Measurements from ENCODE around the gene FLII.

Gene FLII

GRCh38 chr17:18245038-18245776 is 13.3 kb downstream of the FLII start:
- no peak for DNase-seq (ENCODE audit: low read depth)

DNA sequence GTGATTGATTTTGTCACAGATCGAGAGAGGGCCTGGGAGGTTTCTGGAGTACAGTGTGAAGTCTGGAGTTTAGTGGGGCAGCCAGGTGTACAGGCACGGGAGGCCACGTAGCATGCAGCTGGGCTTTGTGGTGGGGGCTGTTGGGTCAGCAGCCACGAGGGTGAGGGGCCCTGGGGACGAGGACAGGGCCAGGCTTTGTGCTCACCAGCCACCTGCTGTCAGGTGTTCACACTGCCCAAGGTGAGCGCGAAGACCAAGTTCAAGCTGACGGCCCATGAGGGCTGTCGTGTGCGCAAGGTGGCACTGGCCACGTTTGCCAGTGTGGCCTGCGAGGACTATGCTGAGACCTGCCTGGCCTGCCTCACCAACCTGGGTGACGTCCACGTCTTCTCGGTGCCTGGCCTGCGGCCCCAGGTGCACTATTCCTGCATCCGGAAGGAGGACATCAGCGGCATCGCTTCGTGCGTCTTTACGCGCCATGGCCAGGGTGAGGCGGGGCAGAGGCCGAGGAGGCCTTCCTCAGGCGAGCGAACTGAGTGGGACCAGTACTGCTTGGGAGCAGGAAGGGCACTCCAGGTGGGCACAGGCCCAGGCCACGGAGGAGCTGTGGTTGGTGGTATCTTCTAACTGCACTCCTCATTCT is 17.2 kb downstream of the FLII start:
- no peak for DNase-seq (ENCODE audit: low read depth)

DNA sequence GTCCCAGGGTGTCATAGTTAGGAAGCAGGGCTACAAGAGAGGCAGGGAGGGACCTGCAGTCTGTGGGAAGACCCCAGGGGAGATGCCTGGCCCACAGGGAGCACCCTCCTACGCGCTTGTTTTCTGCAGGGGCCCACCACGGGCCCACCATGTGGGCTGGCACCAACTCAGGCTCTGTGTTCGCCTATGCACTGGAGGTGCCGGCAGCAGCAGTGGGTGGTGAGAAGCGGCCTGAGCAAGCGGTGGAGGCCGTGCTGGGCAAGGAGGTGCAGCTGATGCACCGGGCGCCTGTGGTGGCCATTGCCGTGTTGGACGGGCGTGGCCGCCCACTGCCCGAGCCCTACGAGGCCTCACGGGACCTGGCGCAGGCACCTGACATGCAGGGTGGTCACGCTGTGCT is 18.1 kb downstream of the FLII start:
- no peak for DNase-seq (ENCODE audit: low read depth)

- DNase-seq (ENCODE audit: low read depth), result no peak
Observed at GRCh38 chr17:18238299-18238698, 20.2 kb downstream of the FLII start.

- DNase-seq (ENCODE audit: low read depth), result no peak
Observed at GRCh38 chr17:18237461-18237860, 21.1 kb downstream of the FLII start.

- DNase-seq (ENCODE audit: low read depth), result no peak
Observed at GRCh38 chr17:18236494-18236893, 22.0 kb downstream of the FLII start.

GRCh38 chr17:18235743-18236256 is 22.7 kb downstream of the FLII start:
- DNase-seq (ENCODE audit: low read depth), result no peak

- no peak for DNase-seq (ENCODE audit: low read depth)
Observed at GRCh38 chr17:18234853-18235380, 23.6 kb downstream of the FLII start.

- DNase-seq (ENCODE audit: low read depth), result no peak
Observed at GRCh38 chr17:18233803-18234518, 24.6 kb downstream of the FLII start.

DNA sequence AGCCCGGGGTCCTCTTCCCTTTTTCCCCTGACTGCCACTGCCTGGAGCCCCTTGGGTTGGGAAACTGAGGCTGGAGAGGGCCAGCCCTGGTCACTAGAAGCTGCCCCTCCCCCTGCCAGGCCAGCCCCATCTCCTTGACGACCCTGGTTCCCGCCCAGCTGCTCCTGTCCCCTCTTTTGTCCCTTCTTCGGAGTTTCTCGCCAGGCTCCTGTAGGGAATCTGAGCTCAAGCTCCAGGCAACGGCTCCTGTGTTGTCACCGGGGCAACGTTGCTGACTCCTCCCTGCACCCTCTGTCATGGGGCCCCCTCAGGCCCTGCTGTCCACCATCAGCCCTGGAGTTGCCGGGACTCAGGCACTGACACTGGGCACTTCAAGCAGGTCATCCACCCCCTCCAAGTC is 27.4 kb downstream of the FLII start:
- no peak for DNase-seq (ENCODE audit: low read depth)

DNA sequence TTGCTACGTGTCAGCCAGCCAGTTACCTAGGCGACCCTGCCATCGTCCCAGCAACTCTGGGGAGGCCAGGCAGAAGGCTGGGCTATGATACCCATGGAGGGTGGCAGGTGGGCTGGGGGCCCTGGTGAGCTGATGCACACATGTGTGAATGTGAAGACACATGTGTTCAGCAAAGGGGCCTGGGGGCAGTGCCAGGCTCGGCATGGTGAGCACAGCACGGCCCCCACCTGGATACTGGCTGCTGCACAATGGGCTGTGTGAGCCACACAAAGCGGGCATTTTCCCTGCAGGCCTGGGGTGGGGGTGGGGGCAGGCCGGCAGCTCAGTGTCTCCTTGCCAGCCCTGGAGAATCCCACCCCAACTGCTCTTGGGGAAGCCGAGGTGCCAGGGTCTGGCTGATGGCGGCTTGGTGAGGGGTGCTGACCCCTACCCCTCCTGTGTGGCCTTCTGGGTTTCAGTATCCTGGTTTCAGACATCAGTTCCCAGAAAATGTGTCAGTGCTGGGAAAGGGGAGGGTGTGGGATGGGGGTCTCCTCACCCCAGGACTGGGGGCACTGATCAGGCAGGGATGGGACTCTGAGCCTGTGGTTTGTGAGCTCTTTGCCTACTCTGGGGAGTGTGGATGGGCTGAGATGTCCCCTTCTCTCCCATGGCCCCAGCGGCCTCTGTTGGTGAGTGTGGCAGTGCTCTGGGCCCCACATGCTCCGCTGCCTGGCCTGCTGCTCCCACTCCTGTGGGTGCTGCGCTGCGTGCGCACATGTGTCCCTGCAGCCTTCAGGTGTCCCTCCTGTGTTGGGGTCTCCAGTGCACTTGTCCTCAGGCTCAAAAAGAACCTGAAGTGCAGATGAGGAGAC is 28.0 kb downstream of the FLII start:
- no peak for DNase-seq (ENCODE audit: low read depth)

- no peak for DNase-seq (ENCODE audit: low read depth)
Observed at GRCh38 chr17:18229771-18230170, 28.8 kb downstream of the FLII start.

- no peak for DNase-seq (ENCODE audit: low read depth)
Observed at GRCh38 chr17:18229254-18229653, 29.3 kb downstream of the FLII start.

DNA sequence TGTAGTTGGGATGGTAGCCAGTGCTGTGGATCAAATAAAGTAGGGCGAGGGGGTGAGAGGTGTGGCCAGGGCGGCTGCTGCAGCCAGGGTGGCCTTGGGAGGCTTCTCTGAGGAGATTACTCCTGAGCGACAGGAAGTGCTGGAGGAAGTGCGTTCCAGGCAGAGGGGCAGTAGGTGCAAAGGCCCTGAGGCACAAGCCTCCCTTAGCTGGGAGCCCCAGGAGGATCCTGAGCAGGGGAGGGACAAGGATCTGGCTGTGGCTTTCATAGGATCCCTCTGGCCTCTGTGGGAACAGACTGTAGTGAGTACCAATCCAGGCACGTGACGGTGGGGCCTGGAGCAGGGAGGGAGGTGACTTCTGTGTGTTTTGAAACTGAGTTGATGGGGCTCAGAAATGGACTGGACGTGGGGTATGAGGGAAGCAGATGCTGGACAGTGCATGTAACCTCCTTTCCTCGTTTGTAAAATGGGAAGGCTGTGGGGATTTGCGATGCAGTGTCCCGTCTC is 30.3 kb downstream of the FLII start:
- no peak for DNase-seq (ENCODE audit: low read depth)

DNA sequence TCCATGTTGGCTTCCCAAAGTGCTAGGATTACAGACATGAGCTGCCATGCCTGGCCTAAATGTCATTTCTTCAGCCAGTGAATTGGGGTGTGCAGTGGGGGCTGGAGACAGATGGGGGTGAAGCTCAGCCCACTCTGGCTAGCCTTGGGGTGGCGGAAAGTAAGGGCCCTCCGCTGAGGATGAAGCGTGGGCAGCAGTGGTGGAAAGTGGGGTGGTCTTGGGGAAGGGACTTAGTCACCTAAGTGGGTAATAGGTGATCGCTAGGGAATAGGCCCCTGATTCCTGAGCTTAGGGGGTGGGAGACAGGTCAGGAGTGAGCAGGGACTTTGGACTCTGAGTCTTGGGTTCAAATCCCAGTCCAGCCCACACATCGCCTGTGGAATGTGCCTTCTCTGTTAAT is 30.9 kb downstream of the FLII start:
- no peak for DNase-seq (ENCODE audit: low read depth)

GRCh38 chr17:18226284-18226945 is 32.1 kb downstream of the FLII start:
- DNase-seq (ENCODE audit: low read depth), result no peak

DNA sequence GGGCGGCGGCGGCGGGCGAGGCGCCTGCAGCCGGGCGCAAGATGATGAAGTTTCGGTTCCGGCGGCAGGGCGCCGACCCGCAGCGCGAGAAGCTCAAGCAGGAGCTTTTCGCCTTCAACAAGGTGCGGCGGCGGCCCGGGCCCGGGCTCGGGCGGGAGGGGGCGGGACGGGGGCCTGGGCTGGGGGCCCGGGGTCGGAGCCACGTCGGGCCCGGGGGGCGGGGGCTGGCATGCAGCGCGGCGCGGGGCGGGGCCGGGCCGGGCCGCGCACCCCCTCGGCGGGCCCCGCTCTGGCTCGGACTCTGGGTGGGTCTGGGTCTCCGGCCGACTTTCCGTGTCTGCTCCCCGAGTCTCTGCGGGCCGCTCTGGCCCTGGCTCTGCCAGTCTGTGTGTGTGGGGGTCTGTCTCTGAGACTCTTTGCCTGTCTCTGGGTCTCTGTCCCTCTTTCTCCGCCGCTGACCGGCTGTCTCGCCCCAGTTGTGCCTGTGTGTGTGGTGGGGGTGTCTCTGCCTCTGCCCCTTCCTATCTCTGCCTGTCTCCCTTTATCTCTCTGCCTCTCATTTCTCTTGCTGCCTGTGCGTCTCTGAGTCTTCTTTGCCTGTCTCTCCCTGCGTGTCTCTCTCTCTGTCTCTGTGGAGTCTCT is 32.8 kb downstream of the FLII start:
- no peak for DNase-seq (ENCODE audit: low read depth)

DNA sequence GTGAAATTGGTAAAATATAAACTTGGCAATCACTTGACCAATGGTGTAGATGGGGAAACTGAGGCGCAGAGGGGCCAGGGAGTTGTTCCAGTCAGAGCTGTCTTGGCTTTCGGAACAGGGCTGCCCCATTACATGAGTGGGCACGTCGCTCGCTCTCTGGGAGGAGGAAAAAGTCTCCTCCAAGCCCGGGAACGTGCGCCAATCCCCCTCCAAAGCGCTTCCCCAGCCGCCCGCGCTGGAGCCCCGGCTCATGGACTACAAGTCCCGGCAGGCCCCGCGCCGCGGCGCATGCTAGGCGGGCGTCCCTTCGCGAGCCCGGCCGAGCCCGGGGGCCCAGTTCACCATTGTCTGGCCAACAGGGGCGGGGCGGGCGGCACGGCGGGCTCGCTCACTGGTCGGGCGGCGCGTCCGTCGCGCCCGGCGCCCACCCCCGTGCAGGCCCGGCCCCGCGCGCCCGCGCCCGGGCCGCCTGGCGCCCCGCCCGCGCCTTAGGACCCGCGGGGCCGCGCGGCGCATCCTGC is 33.4 kb downstream of the FLII start, which contains the start of gene LLGL1:
Gene LLGL1 (plus strand): TSS at position 515 of the 521 bp plus-strand sequence. CDS start 48 bp downstream, outside the sequence.
- DNase-seq (ENCODE audit: low read depth), result peak; percentile 55

DNA sequence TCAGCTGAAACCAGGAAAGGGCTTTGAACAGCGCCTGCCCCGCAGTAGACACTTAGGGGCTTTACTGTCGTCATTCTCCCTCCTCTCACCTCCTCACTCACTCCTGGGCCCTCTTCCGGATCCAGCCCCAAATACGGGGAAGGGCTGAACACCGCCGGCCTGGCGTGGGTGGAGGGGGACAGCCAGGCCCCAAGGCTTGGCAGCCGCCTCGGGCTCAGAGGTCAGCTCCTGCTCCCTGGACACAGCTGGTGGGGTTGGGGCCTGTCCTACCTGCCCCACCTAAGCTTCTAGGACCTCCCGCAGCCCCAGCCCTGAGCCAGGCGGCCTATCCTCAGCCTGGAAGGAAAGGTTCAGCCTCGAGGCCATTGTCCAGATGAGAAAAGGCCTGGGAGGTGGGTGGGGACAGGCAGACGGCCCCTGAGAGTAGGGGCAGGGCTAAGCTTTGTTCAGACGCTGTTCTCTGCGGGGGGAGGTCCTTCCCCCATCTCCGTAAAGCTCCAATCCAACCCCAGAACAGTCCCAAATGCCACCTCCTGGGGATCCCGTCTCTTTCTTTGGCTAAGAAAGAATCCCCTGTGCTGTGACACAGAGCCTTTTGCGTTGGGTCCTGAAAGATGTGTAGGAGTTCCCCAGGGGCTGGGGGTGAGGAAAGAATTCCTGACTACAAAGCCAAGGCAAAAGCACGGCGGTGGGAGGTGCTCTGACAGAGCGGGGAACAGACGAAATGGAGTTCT is 34.0 kb downstream of the FLII start:
- DNase-seq (ENCODE audit: low read depth), result no peak

DNA sequence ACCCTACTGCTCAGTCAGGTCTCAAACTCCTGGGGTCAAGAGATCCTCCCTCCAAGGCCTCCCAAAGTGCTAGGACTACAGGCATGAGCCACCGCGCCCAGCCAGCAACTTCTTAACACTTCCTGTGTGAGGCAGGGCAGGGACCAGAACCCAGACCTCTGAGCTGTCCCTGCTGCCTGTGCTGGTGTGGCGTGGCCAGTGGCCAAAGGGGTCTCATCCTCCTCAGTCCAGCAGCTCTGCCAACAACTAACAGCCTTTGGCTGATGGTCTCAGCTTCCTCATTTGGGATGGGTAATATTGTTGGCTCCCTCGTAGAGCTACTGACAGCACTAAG is 34.5 kb downstream of the FLII start:
- DNase-seq (ENCODE audit: low read depth), result no peak
